K562 (cell line): ENCODE results near the gene HSD11B1. TPM values are rescaled to one million over a fixed set of nuclear protein-coding genes. Genes with fewer than 3 reads are reported as not detected.

Experiments
- ATAC-seq: fragments of 200-7000 bp; cut with Tn5 transposase; 3 replicates; pipeline ENCODE4 v1.9.1; 2020; ENCODE audit warnings: moderate library complexity
- BruUV-seq: library from RNA; stranded (reverse); fragments of 400-500 nt; replicated peaks from 2 replicates; lab custom pipeline; 2021; lab: Mats Ljungman, UMichigan
- CTCF ChIA-PET: fragments of 300-600 bp; formaldehyde crosslinking; extraction: SDS; loops from one replicate; lab custom pipeline; 2021; ENCODE audit warnings: low intra/inter-chr PET ratio; lab: Yijun Ruan, JAX
- POLR2A ChIA-PET: fragments of 300-600, 350-650 bp; sonication (Branson Sonifier 250); formaldehyde crosslinking; extraction: SDS; loops from one replicate; lab custom pipeline; 2021; ENCODE audit warnings: antibody characterized with exemption, inconsistent platforms; lab: Yijun Ruan, JAX
- DNase-seq, 4 experiments: peaks; one replicate each; pipeline versions ENCODE4 v3.0.0 to v3.0.0-alpha.2; 2011 to 2018; ENCODE audit warnings: low spot score in 3 of 4, mixed read lengths in 3 of 4; ENCODE audit errors: extremely low read depth in 1 of 4
- FAIRE-seq: peaks from 2 replicates; lab custom pipeline; 2011; peaks lifted over from hg19 to GRCh38; lab: Jason Lieb, UNC
- H2AFZ ChIP-seq: 2 replicates; pipeline ENCODE4 v1.6.0; 2011; ENCODE audit warnings: low read depth, low read length, control low read depth, inconsistent platforms
- H3K27ac ChIP-seq: fragments of 200-600 bp; 3 replicates; pipeline ENCODE4 v1.8.0; 2011; ENCODE audit warnings: low read depth, mild to moderate bottlenecking, control low read depth, inconsistent platforms, low read length, moderate library complexity, mixed read lengths; ENCODE audit errors: extremely low read depth
- H3K27me3 ChIP-seq, 2 experiments: fragments of 300-600 bp in 1 of 2; 2 replicates in 1 of 2; 3 replicates in 1 of 2; pipeline versions ENCODE4 v1.6.0 to v1.8.0; 2011; ENCODE audit warnings: inconsistent platforms in 2 of 2, low read length in 2 of 2, mild to moderate bottlenecking in 1 of 2, mixed read lengths in 1 of 2, moderate library complexity in 1 of 2; ENCODE audit not compliant: control insufficient read depth in 2 of 2, insufficient read depth in 2 of 2
- H3K36me3 ChIP-seq: fragments of 300-600 bp; 3 replicates; pipeline ENCODE4 v1.8.0; 2011; ENCODE audit warnings: mild to moderate bottlenecking, low read length, inconsistent platforms; ENCODE audit not compliant: control insufficient read depth, insufficient read depth
- H3K4me1 ChIP-seq, 2 experiments: fragments of 200-600 bp in 1 of 2; replicated peaks in 1 of 2; 2 replicates in 1 of 2; 3 replicates in 1 of 2; pipeline versions ENCODE4 v1.5.1 to v1.8.0; 2011; ENCODE audit warnings: inconsistent platforms in 2 of 2, low read length in 2 of 2, mild to moderate bottlenecking in 1 of 2, mixed read lengths in 1 of 2, moderate library complexity in 1 of 2; ENCODE audit not compliant: control insufficient read depth in 2 of 2, insufficient read depth in 2 of 2
- H3K4me2 ChIP-seq: 2 replicates; pipeline ENCODE4 v1.6.1; 2011; ENCODE audit warnings: low read length, control low read depth, inconsistent platforms, mixed read lengths; ENCODE audit not compliant: insufficient read depth
- H3K4me3 ChIP-seq: fragments of 200-600 bp; sonication (generic), shearing (Covaris generic); 2 replicates; pipeline ENCODE4 v1.5.1; 2016; ENCODE audit warnings: control low read depth, inconsistent platforms
- H3K79me2 ChIP-seq: fragments of 200-600 bp; 3 replicates; pipeline ENCODE4 v1.8.0; 2011; ENCODE audit warnings: low read length, inconsistent platforms; ENCODE audit not compliant: control insufficient read depth, insufficient read depth
- H3K9ac ChIP-seq, 2 experiments: 2 replicates each; pipeline versions ENCODE4 v1.6.0 to v1.6.1; 2011; ENCODE audit warnings: low read depth in 2 of 2, low read length in 2 of 2, control low read depth in 1 of 2, inconsistent platforms in 1 of 2, mild to moderate bottlenecking in 1 of 2, mixed read lengths in 1 of 2; ENCODE audit not compliant: insufficient read depth in 1 of 2
- H3K9me1 ChIP-seq: one replicate; pipeline ENCODE4 v1.6.0; 2011; ENCODE audit warnings: inconsistent platforms, mild to moderate bottlenecking, low read length, moderate library complexity; ENCODE audit not compliant: control insufficient read depth, insufficient read depth
- H3K9me3 ChIP-seq: replicated peaks from 2 replicates; pipeline ENCODE4 v1.5.1; 2011; ENCODE audit warnings: low read depth, low read length, inconsistent platforms; ENCODE audit not compliant: control insufficient read depth, insufficient read depth
- H4K20me1 ChIP-seq: replicated peaks from 2 replicates; pipeline ENCODE4 v1.6.1; 2011; ENCODE audit warnings: low read length, inconsistent platforms, mixed read lengths; ENCODE audit not compliant: control insufficient read depth, insufficient read depth
- C11orf30 ChIP-seq: fragments of 450-650 bp; IDR thresholded peaks from 2 replicates; pipeline ENCODE4 v1.6.1; 2016; ENCODE audit warnings: low read depth, mild to moderate bottlenecking
- HEY1 ChIP-seq: fragments of 250-450 bp; sonication (Bioruptor Pico); IDR thresholded peaks from 2 replicates; pipeline ENCODE4 v1.5.0; 2020; ENCODE audit warnings: mild to moderate bottlenecking, moderate library complexity, borderline replicate concordance
- SOX6 ChIP-seq: fragments of 450-650 bp; IDR thresholded peaks from 2 replicates; pipeline ENCODE4 v1.6.1; 2014; ENCODE audit warnings: mild to moderate bottlenecking
- SUPT5H ChIP-seq: fragments of 450-650 bp; IDR thresholded peaks from 2 replicates; pipeline ENCODE4 v1.6.1; 2016
- WGBS: fragments of 100-300 bp; shearing (Covaris generic); methylation state at CpG from one replicate; pipeline ENCODE4 v1.1.6; 2016; ENCODE audit warnings: low coverage, mixed read lengths; ENCODE audit not compliant: insufficient coverage; ENCODE audit errors: missing lambda C conversion rate; 5-methylcytosine and 5-hydroxymethylcytosine counted together
- in situ Hi-C: fragments of 300-500 bp; cut with MboI; formaldehyde crosslinking; loops from 4 replicates; pipeline ENCODE4 v1.15.0; 2018; ENCODE audit warnings: inconsistent platforms, mixed read lengths
- intact Hi-C: fragments of 100-400 bp; cut with micrococcal nuclease; formaldehyde crosslinking; loops from 2 replicates; pipeline ENCODE4 v1.14.2; 2022
- polyA plus RNA-seq, 8 experiments: library from polyadenylated mRNA; depleted of rRNA in 4 of 8; stranded (reverse) in 5 of 8; unstranded in 3 of 8; fragments of >200 nt; fragmentation: Nextera tagmentation in 2 of 8; fragmentation: Illumina TruSeq in 1 of 8; extraction: Ambion mirVana in 2 of 8; extraction: Trizol in 1 of 8; gene quantifications; 2 replicates each; pipeline versions ENCODE4 v1.2.1 to v1.2.3, GENCODE V29; 2011 to 2014; ENCODE audit warnings: inconsistent platforms in 1 of 8, missing spikeins in 1 of 8
- total RNA-seq, 7 experiments: library from RNA; depleted of rRNA in 6 of 7; stranded (reverse); fragments of >200 nt in 6 of 7; fragmentation: Illumina TruSeq in 2 of 7; extraction: Trizol in 2 of 7; gene quantifications; 2 replicates each; pipeline versions ENCODE4 v1.2.1 to v1.2.3, GENCODE V29; 2011 to 2021; ENCODE audit warnings: low replicate concordance in 1 of 7
- TF ChIP-seq, protein P1 (sequence below): sonication (generic); formaldehyde crosslinking; IDR thresholded peaks from 2 replicates; pipeline ENCODE4 v1.9.0; 2022; ENCODE audit warnings: mild to moderate bottlenecking, missing genetic modification reagents
- TF ChIP-seq, protein P2 (sequence below): fragments of 450-650 bp; IDR thresholded peaks from 2 replicates; pipeline ENCODE4 v1.6.1; 2016; ENCODE audit warnings: borderline replicate concordance

HSD11B1 gene
- total and polyA plus RNA-seq, 9 of the 15 experiments (the other 6 are each of a cell fraction or from before 2014, with no cell fraction given), result 0.04 to 0.16 TPM; not detected in 7

DNA sequence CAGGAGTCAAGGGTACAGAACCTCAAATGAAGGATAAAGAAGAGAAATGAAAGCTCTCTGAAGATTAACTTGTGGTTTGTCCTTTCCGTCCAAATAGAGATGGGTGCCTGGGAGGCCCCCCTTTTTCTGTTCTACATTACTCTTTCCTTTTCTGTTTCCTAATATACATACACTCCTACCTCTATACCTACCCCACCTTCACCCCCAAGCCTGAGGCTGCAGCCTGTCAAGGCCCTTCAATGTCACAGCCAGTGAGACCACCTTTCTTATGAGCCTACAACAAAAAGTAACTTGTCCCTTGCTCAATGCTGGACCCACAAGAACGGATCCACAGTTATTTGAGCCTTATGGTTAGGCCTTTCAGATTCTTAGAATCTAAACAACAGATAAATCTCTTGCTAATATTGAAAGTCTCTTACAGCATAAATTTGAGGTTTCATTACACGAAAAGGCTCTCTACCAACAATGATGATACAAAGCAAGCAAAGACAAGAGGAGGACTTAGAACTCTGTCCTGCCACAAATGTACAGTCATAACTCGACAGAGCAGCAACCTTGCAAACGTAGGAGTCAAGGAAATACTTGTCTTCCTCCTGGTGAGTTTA, 47.1 kb downstream of the HSD11B1 start:
- H3K79me2 ChIP-seq, result no peaks in the 10 kb centered on the region
- POLR2A ChIA-PET, result no interaction called here
- H3K9me3 ChIP-seq, result no peaks in the 10 kb centered on the region
- H3K9me1 ChIP-seq, result no peaks in the 10 kb centered on the region
- ATAC-seq (no peak), DNase-seq (no peak), FAIRE-seq (no peak)
- H3K9ac ChIP-seq, result no peak overlapping the region
- no peak overlapping the region for H3K4me3 ChIP-seq
- 7% methylated on average over 5 of the region's 5 CpGs for WGBS
- in situ Hi-C loops (no loop called here), intact Hi-C loops (no loop called here)
- H4K20me1 ChIP-seq, result no peaks in the 10 kb centered on the region
- CTCF ChIA-PET, result no interaction called here
- no peak for TF ChIP-seq HEY1
- TF ChIP-seq, protein P1, sequence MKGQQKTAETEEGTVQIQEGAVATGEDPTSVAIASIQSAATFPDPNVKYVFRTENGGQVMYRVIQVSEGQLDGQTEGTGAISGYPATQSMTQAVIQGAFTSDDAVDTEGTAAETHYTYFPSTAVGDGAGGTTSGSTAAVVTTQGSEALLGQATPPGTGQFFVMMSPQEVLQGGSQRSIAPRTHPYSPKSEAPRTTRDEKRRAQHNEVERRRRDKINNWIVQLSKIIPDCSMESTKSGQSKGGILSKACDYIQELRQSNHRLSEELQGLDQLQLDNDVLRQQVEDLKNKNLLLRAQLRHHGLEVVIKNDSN, result no peak
- TF ChIP-seq C11orf30, result no peak
- no peak for TF ChIP-seq SOX6
- TF ChIP-seq, protein P2, sequence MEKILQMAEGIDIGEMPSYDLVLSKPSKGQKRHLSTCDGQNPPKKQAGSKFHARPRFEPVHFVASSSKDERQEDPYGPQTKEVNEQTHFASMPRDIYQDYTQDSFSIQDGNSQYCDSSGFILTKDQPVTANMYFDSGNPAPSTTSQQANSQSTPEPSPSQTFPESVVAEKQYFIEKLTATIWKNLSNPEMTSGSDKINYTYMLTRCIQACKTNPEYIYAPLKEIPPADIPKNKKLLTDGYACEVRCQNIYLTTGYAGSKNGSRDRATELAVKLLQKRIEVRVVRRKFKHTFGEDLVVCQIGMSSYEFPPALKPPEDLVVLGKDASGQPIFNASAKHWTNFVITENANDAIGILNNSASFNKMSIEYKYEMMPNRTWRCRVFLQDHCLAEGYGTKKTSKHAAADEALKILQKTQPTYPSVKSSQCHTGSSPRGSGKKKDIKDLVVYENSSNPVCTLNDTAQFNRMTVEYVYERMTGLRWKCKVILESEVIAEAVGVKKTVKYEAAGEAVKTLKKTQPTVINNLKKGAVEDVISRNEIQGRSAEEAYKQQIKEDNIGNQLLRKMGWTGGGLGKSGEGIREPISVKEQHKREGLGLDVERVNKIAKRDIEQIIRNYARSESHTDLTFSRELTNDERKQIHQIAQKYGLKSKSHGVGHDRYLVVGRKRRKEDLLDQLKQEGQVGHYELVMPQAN, result no peak
- TF ChIP-seq SUPT5H, result no peak
- H2AFZ ChIP-seq, result 0 out of 2 replicates have a peak overlapping the region, but pooled peaks have one; percentile 7
- no peak overlapping the region for H3K27ac ChIP-seq
- H3K4me2 ChIP-seq, result no peak overlapping the region
- H3K36me3 ChIP-seq, result no peaks in the 10 kb centered on the region
- no TSS peak for BruUV-seq
- peaks cover 3 to 7% of the 10 kb centered on the region in 2 experiments; a peak in 4 of 5 replicates for H3K4me1 ChIP-seq
- H3K27me3 ChIP-seq, result peaks cover 11 to 21% of the 10 kb centered on the region in 2 experiments; a peak in 4 of 5 replicates
